Measurements from ENCODE around the gene SIRPB2.
"Not testable (repeated sequence)": the region's sequence is repeated elsewhere in the genome, so short reads cannot be mapped to it uniquely, and the experiment has no call there.

The SIRPB2 gene

GRCh38 chr20:1499528-1500420 lies 8.6 kb upstream of the SIRPB2 start:
- DNase-seq: no peak

GRCh38 chr20:1497371-1497770 lies 6.2 kb upstream of the SIRPB2 start:
- DNase-seq: not testable (repeated sequence)

DNA sequence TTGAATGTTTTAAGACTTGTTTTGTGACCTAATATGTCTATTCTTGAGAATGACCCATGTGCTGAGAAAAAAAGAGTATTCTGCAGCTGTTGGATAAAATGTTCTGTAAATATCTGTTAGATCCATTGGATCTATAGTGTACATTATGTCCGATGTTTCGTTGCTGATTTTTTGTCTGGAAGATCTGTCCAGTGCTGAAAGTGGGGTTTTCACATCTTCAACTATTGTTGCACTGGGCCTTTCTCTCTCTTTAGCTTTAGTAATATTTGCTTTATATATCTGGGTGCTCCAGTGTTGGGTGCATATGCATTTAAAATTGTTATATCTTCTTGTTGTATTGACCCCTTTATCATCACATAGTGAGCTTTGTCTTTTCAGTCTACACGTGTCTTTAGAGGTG lies 5.7 kb upstream of the SIRPB2 start:
- DNase-seq: no peak

DNA sequence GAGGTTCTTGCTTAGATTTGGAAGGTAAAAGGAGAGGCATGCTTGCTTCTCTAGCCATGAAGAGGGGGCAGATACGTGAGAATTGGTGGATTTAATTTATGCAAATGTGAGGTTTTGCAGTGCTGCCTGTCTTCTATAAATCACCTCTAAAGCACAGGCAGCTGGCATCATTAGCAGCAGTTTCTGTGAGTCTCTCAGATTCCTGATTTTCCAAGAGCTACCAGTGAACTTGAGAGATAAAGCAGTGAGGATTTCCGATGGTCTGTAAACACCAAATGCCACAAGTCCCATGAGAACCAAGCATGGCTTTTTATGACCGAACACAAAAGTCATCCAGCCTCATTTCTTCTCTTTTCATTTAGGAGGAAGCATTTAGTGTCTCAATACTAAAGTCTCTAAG lies 3.2 kb upstream of the SIRPB2 start:
- no peak for DNase-seq

GRCh38 chr20:1493536-1493935 lies 2.3 kb upstream of the SIRPB2 start:
- no peak for DNase-seq

DNA sequence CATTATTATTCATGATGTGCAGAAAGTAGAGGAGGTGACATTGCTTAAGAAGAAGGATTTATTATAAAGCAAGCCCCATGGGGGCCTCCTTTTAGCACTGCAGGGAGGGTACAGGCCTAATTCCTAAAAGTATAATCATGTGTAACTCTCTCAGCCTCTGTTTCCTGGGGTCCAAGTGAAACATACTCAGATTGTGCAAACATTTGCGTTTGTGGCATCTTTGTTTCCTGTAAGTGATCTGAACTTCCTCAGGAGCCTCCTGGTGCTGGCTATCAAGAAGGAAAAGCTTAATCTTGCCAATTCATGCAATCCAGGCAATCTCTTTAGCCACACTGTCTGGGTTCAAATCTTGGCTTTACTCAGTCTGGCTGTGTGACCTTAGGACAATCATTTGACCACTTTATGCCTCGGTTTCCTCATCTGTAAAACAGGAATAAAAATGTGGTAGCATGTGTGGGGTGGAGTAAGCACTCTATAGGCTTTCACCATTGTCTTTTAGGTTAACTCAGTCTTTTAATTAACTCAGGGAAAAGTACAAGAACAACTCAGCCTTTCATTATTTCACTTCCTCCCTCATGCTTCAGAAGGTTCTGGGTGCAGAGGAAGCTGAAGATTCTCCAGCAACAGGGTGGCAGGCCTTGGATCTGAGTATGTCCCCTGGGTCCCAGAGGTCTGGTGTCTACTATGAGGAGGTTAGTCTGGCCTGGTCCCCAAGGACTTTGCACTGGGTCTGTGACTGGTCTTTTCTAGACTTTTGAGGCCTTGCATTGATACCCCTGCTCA lies 831 bp upstream of the SIRPB2 start:
- DNase-seq: no peak

DNA sequence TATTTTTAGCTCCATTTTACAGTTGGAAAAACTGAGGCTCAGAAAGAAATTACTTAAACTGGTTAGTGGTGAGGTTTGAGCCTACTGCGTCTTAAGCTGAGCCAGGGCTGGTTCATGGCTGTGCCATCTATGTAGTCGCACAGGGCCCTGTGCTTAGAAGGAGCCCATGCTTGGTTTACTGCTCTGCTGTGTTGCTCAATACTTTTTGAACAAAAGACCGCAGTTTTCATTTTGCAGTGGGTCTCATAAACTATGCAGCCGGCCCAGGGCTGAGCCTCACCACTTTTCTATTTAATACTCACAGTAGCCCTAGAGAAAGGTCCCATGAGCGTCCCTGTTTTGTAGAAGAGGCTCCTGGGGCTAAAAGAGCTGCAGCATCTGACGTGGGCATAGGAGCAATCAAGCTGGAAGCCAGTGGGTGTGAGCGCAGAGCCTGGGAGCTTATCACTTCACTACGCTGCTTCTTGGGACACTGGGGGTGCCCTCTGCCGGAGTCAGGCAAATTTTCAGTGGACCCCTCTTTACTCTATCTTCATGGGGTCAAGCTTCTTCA lies 501 bp downstream of the SIRPB2 start:
- DNase-seq: no peak

DNA sequence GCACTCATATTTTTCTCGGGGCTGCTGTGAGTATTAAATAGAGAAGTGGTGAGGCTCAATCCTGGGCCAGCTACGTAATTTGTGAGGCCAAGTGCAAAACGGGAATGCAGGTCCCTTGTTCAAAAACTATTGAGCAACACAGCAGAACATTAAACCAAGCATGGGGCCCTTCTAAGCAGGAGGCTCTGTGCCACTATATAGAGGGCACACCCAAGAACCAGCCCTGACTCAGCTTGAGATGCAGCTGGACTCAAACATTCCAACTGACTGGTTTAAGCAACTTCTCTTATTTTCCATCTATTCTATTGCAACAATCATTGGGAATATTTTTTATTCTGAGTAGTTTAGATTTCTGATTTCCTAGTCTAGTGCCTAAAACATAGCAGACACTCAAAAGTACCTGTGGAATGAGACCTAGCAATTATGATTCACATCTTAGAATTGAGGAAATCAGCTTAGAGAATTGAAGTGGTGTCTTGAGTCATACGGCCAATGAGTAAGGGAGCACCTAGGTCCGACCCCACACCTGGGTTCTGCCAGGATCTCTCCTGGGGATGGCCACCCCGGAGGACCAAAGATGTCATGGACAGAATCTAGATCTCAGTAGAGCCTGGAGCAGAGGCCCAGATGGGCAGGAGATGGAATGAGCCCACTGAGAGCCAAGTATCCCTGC lies 1.3 kb downstream of the SIRPB2 start:
- no peak for DNase-seq

- no peak for DNase-seq
Observed at GRCh38 chr20:1489325-1489724, 1.9 kb downstream of the SIRPB2 start.

GRCh38 chr20:1486566-1486965 lies 4.7 kb downstream of the SIRPB2 start:
- no peak for DNase-seq

DNA sequence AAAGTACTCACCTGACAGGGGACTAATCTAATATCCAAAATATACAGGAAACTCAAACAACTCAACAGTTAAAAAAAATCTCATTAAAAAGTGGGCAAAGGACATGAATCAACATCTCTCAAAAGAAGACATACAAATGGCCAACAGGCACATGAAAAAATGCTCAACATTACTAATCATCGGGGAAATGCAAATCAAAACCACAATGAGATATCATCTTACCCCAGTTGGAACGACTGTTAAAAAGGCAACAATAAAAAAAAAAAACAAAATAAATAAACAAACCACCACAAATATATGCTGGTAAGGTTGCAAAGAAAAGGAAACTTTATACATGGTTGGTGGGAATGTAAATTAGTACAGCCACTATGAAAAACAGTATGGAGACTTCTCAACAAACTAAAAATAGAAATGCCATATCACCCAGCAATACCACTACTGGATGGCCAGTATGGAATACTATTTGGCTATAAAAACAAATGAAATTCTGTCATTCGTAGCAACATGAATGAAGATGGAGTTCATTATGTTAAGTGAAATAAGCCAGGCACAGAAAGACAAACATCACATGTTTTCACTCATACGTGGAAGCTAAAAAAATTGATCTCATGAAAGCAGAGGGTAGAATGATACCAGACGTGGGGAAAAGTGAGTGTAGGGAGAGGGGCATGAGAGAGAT lies 6.6 kb downstream of the SIRPB2 start:
- DNase-seq: no peak

DNA sequence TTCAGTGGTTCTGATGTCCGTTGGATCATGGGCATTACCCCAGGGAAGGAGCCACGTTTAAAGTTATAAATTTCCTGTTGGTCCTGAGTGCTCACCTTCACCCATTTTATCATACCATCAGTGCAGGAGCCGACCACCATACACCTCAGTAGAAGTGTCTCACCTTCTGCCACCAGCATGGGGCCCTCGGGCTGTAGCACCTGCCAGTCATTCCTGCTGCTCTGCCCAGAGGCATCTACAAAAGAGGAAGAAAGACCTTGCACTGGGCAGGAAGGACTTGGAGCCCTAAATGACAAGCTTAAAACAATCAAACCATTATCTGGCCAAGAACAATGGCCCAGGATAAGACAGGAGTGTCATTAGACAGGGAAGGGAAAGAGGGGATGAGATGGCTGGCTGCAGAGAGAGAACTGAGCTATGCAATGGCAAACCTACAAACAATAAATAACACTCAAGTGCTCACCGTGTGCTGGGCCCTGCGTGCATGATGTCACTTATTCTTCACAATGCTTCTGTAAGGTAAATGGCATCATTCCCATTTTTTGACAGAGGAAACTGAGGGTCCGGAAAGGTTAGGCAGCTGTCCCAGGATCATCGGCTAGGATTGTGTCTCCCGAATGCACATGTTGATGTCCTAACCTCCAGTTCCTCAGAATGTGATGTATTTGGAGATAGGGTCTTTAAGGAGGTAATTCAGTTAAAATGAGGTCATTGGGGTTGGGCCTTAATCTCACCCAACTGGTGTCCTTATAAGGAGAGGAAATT lies 11.2 kb downstream of the SIRPB2 start:
- no peak for DNase-seq

GRCh38 chr20:1478566-1478965 lies 12.7 kb downstream of the SIRPB2 start:
- no peak for DNase-seq

DNA sequence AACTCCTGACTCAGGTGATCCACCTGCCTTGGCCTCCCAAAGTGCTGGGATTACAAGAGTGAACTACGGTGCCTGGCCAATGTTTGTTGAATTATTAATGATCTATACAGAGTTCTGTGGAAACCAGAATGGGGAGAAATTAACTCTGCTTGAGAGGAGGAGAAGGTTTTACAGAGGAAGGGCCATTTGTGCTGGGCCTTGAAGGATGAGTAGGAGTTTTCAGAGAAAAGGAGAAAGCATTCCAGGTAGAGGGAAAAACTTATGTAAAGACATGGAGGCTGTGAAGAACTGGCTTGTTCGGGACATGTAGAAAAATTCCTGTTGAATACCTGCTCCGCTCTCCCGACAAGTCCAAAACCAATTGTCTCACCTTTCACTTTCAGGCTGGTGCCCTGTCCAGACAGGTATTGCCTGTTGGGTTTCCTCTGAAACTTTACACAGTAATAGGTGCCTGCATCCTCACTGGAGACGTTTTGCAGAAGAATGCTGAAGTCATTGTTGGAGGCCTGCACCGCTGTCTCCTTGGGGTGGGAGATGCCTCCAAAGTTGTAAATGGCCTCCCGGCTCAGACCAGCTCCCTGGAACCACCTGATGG lies 13.2 kb downstream of the SIRPB2 start:
- no peak for DNase-seq

DNA sequence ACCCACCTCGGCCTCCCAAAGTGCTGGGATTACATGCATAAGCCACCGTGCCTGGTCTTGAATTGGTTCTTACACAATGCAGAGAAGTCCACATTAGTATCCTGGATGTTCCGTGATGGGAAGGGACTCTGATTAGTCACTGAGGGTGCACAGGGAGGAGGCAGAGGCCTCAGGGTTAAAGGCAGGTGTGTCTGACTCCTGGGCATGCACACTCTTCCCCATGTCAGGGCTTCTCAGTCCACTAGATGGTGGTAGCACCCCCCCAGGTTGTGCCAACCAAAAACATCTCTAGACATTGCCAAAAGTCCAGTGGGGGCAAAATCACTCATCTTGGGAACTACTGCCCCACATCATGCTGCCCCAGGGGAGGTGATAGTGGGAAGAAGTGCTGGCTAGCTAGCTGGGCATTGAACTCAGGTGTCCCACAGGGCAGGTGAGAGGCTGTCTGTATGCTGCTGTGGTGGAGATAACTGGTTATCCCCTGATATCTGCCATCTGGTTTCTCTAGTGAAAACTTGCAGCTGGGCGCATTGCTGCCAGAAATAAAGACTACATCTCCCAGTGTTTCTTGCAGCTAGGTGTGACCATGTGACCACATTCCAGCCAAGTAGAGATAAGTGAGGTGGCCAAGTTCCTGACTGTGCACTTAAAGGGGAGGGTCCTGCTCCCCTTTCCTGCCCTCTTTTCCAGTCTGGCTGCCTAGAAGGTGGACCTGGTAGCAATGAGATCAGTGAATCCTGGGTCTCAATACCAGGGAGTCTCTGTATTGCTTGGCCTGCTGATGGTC lies 16.2 kb downstream of the SIRPB2 start:
- DNase-seq: no peak

- no peak for DNase-seq
Observed at GRCh38 chr20:1474325-1474724, 16.9 kb downstream of the SIRPB2 start.

DNA sequence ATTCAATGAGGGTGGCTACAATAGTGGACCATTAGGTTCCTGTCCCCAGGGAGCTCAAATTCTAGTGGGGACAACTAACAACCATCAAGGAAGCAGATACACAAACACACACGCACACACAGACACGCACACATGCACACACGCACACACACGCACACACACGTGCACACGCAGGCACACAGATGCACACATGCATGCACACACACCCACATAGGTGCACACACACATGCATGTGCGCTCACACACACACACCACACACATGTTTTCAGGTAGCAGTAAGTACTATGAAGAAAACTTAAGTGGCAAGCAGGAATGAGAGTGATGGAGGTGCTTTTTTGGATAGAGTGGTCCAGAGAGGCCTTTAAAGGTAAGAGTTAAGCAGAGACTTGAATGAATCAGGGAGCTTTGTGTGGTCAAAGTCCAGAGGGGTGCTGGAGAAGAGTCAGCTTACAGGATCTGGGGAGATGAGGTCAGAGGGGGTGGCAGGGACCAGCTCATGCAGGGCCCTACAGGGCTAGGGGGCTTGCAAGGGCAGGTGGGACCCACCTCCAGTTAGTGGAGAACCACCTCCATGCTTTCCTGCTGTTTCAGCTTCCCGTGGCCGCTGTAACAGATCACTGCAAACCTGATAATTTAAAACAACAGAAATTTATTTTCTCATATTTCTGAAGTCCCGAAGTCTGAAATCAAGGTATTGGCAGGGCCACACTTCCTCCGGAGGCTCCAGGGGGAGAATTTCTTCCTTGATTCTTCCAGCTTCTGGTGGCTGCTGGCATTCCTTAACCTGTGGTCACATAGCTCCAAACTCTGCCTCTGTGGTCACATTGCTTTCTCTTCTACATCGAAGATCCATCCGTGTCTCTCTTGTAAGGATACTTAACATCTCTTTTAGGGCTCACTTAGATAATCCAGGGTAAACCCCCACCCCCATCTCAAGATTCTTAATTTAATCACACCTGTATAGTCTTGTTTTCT lies 17.7 kb downstream of the SIRPB2 start:
- DNase-seq: no peak

- peak; percentile 7 for DNase-seq
Observed at GRCh38 chr20:1472556-1473245, 18.5 kb downstream of the SIRPB2 start.

GRCh38 chr20:1471242-1471641 lies 20.0 kb downstream of the SIRPB2 start:
- no peak for DNase-seq
